HG02571 (cell line): ENCODE measurements around the gene CD7.

Source experiments
- ATAC-seq: cut with Tn5 transposase; IDR thresholded peaks from one replicate; pipeline ENCODE4 v1.9.1; 2021; ENCODE audit warnings: mild to moderate bottlenecking, moderate library complexity; ENCODE audit not compliant: unreplicated experiment

CD7 gene

DNA sequence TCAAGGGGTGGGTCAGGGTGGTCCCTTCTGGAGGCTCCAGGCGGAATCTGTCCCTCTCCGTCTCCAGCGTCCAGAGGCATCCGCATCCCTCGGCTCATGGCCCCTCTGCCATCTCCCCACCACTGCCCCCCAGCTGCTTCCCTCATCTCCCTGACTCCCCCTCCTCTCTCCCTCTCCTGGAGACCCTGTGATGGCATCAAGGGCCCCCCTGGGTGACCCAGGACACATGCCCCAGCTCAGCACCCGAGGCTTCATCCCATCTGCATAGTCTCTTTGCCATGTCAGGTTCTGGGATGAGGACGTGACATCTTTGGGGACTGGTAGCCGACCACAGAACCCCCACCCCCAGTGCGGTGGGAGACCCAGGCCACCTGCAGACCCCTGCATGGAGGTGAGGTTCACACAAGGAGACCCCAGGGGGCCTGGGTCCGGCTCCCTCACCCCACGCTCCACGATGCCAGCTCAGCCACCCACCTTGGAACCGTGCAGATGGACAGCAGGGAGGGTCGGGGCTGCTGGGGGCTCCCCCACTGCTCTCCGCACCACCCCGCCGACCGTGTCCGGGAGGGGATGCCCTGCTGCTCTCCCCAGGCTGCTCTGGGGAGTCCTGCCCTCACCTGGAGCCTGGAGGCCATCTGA lies 12.4 kb upstream of the CD7 start:
- ATAC-seq: no peak

DNA sequence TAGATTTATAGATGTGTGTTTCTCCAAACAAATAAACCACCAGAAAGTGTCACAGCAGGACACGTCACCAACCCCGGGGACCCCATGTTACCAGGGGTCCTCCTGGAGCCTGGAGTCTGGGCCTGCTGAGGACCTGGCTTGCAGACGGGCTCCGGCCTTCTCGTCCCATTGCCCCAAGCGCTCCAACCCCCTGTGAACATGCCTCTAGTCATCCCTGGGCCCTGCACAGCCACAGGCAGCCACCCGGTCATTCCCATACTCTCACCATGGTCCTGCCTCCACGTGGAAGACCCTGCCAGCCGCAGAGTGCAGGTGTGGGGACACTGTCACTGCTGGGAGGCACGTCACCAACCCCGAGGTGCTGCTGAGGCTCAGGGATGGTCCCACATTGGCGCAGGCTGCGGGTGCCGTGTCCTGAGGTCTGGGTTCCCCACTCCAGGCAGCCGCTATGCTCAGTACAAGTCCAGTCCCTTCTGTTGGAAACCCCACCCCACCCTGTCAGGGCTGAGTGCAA lies 11.6 kb upstream of the CD7 start:
- no peak for ATAC-seq

DNA sequence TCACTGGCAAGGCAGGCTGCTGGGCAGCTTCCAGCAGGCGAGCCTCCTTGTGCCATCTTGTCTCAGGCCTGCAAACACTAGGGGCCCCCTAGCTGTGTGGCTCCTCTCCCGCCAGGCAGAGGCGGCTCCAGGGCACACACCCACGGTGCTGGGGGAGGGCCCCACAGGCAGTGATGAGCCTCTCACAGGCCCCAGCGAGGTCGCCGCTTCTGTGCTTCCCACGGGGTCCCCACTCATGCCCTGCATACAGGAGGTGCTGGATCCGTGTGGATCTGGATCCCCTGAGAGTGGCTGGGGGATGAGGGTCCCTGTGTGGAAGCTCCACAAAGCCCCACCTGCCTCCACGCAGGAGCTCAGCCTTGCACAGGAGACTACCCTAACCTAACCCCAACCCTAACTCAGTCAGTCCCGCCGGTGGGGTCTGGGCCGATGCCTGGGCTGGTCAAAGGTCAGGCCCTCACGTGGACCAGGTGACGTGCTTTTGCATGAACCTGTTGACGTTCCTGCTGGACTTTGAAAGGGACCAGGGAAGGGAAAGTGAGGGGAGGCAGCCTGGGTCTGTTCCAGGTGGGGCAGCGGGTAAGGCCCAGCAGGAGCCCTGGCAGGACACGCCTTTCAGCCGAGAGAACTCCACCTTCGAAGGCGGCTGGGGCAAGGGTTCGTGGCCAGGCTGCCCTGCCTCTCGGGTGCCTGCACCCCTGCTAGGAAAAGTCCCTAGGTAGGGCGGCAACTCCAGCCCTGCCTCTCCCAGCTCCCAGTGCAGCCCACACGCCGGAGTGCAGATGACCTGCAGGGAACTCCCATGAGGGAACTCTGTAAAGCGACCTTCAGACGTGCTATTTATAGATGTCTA lies 11.0 kb upstream of the CD7 start:
- no peak for ATAC-seq

DNA sequence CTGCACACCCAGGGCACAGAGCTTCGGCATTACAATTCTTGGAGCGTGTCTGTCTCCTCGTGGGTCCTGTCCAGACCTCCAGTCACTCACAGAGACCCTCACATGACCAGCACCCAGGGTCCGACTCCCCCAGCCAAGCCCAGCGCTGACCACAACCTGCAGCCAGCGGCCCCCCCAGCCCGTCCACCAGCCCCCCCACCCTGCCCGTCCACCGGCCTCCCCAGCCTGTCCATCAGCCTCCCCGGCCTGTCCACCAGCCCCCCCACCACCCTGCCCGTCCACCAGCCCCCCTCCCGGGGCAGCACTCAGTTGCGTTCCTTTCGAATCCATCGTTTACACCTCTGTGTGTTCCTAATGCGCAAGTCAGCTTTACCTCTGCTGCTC lies 10.3 kb upstream of the CD7 start:
- ATAC-seq: no peak

DNA sequence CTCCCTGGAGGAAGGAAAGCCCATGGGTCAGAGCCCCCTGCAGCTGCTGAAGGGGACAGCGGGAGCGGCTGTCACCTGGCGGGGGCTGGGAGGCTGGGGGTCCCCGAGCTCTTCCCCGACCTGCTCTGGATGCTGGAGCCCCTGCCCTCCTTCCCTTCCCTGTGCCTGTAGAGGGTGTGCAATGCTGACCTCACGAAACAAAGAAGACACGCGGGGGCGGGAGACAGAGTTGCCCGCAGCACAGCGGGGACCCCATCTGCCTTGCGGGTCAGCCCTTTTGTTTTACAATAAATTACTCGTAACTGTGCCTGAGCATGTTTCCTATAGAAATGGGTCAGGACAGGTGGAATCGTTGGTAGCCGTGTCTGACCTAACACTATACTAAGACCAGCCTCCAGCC lies 9.9 kb upstream of the CD7 start:
- ATAC-seq: no peak

DNA sequence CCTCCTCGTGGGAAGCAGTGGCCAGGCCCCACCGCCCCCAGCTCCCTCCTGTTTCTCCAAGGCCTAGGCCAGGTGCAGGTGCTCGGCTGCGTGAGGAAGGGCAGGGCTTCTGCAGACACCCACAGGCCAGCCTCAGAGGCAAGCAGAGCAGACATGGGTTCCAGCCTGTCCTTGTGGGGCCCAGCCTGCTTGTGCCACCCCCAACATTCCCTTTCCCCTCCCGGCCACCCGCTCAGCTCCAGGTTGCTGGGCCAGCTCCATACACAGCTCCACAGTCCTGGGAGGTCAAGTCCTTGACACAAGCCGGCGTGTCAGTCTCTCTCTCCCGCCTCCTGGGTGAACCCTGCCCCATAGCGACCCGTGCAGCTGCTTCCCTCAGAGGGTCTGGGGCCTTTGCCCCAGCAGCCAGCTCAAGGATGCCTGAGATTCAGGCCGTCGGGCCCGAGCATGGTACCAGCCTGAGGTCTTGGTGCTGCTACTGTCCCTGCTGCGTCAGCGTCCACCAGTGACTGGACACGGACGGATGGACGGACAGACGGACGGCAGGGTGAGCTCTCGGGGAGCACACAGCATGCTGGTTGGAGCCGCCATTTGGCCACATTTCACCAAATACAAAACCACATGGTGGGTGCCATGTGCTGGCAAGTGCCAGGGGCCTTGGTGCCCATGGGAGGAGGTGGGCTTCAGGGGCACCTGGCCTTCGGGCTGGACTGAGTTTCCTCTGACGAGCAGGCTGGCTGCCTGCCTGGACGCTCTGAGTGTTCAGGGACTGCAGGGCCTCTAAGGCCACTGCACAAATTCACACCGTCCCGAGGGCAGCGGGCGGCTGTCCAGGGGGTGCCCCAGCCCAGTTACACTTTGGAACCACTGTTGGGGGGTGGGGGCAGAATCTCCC lies 8.1 kb upstream of the CD7 start:
- ATAC-seq: no peak

DNA sequence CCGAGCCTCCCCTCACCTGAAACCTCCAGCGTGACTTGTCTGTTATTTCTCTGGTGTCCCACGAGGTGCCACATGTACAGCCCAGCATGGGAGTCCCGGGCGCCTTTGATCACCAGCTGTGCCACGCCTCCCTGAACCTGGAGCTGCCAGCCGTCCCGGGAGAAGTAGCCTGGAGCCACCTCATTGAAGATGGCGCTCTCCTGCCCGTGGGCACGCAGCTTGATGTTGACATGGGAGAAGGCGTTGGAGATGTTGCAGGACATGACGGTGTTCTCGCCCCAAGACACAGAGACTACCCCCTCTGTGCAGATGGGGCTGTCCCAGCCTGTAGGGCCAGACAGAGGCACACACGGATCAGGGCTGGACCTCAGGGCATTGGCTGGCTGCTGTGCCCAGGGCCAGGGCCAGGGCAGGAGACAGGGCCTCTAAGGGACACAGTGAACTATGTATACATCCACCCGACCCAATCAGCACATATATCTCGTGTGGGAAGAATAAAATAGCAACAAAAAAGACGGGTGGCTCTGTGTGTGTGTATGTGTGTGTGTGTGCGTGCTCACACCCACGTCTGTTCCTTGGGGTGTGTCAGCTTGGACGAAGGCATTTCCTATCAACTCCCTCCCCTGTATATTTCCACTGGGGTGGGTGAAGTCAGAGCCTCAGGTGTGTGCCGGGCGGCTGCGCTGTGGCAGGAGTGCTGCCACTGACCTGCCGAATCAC lies 7.3 kb upstream of the CD7 start:
- no peak for ATAC-seq

DNA sequence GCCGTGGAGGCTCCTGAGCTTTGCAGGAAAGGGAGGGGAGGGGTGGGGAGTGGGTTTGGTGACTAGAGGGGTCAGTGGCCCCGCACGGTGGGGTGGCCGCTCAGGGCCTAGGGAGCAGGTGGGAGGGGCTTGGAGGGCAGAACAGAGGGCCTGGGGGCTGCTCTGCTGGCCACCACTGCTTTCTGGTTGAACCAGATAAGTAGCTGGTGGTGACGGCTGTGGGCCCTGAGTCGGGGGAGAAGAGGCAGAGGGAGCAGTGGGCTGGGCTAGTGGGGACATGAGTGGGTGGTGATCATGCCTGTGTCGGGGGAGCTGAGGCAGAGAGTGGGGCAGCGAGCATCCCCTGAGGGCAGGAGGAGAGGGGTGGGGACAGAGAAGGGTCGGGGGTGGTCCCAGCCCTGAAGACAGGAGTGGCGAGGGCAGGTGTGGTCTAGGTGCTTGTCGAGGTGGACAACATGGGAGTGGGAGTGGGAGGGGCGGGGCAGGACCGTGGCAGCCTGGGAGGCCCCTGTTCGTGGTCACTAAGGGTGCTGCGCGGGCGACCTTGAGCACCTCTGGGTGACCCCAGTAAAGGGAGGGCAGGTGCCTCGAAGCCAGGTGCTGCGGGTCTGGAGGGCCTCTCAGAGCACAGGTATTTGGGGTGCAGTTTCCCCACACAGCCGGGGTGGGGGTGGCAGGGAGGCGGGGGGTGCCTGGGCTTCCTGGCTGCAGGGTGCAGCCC lies 6.3 kb upstream of the CD7 start:
- no peak for ATAC-seq

DNA sequence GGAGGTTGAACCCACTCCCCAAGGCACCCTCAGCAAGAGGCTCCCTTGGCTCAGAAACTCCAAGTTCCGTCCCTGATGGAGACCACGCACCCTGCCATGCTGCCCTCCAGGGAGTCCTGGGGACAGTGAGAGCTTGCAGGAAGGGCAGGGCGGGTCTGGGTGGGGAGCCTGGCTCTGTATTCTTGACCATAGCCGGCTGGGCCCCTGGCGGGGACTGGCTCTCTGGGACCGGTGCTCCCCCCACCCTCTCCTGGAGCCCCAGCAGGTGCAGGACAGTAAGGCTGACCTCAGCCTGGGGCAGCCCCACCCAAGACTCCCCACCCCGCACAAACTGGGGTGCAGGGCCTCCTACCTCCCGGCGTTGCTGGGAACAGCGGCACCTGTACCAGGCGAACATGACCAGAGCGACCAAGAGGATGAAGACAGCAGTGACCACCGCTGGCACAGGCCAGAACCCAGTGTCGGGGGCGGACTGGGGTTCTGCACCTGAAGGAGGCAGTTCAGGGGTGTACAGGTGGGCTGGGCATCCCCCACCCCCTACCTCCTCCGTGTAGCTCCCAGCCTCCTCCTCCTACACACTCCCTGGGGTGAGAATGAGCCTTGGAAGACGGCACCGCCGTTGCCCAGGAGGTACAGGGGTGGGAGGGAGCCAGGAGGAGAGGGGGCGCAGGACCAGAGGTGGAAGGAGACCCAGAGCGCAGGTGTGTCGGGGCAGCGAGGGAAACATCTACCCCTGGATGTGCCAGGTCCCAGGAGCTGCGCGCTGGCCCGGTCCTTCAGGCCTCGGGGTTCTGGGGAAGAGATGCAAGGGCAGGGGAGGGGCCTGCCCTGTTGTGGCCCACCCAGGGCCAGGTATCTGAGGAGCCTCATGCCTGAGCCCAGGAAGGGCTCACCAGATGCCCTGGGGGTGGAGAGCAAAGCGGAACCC lies 5.4 kb upstream of the CD7 start:
- ATAC-seq: no peak

DNA sequence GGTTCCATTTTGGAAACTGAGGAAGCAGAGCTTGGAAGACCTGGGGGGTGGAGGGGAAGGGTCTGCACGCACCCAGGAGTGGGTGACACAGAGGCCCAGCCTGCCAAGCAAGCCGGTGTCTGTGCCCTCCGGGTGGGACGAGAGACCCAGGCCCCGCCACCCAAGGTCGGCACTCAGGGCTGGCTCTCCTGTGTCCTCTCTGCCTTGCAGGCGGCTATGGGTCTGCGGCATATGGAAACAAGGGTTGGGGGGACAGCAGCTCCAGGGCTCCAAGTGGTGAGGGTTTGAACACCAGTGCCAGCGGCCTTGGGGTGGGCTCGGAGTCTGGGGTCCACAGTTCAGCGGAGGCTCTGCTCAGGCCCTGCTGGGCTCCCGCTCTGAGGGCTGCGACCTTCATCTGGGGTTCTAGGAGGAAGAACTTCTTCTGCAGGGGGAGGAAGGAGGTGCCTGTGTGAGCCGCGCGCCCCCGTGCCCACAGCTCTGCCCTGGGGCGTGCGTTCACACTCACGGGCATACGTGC lies 4.6 kb upstream of the CD7 start:
- ATAC-seq: no peak

DNA sequence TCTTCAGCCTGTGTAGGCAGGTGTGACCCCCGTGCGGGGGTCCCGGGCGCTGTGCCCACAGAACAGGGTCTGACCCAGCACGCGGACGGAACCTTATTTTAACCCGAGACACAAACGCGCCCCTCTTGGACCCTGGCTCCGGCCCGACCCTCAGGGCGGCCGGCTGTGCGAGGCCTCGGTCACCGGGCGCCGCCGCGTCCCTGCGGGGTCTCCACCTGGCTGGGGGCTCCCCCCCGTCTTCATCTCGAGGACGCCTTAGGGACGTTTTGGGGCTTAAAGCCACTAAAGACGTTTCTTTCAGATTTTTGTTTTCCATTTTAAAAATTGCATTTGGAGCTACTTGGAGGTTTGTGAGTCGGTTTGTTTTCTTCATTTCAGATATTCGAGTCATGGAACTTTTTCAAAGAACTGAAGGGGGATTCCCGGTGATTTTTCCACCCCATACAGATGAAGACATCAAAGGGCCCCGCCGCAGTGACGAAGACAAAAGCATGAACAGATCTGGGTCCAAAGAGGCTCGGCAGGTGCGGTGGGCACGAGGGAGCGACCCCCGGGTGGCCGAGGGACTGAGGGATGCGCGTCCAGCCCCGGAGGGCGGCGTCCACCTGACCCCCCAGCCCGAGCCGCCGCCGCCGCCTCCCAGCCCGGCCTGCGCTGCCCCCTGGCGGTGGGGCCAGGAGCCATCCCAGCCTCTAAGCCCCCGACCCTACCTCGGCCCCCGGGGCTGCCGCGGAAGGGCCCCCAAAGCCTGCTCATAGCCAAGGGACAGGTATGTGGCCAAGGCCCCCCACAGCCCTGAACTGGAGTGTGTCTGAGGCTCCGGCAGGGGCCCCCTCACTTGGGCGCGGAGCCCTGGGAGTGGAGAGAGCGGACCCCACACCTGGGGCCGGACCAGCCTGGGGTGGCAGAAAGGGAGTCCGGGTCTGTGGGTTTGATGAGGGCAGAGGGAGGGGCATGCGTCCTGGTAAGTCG lies 3.8 kb upstream of the CD7 start:
- ATAC-seq: no peak

DNA sequence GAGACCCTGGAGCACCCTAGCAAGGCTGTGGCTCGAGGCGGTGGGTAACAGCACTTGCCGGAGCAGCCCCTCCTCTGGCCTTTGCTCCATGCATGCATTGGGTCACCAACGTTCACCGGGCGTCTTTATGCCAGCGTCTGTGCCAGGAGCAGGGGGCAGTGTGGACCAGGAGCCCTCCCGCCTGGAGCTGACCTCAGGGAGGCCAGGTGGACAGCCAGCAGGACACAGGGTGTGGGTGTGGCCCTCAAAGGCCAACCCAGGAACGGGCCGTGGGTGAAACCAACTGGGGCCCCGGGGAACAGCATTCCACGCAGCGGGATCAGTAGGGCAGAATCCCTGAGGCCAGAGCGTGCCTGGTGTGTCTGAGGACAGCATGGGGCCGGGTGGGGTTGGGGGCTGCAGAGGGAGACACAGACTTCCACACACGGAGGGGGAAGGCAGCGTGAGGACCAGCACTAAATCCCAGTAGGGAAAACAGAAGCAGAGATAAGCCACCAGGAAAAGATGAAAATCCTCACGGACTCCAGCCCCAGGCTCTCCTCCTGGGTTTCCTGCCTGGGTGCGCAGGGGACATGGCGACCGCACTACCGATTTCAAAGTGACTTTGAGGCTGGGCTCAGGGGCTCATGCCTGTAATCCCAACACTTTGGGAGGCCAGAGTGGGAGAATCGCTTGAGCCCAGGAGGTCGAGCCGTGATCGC lies 2.9 kb upstream of the CD7 start:
- ATAC-seq: no peak

DNA sequence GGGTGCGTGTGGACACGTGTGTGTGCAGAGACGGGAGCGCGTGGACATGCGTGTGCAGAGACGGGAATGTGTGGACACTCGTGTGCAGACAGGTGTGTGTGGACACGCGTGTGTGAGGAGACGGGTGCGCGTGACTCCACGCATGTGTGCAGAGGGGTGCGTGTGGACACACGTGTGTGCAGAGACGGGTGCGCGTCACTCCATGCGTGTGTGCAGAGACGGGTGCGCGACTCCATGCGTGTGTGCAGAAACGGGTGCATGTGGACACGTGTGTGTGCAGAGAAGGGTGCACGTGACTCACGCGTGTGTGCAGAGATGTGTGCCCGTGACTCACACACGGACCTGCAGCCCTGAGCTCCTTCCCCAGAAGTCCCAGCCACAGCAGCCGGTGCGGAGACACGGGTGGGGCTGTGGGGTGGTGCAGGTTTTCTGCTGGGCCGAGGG lies 2.2 kb upstream of the CD7 start:
- ATAC-seq: no peak

DNA sequence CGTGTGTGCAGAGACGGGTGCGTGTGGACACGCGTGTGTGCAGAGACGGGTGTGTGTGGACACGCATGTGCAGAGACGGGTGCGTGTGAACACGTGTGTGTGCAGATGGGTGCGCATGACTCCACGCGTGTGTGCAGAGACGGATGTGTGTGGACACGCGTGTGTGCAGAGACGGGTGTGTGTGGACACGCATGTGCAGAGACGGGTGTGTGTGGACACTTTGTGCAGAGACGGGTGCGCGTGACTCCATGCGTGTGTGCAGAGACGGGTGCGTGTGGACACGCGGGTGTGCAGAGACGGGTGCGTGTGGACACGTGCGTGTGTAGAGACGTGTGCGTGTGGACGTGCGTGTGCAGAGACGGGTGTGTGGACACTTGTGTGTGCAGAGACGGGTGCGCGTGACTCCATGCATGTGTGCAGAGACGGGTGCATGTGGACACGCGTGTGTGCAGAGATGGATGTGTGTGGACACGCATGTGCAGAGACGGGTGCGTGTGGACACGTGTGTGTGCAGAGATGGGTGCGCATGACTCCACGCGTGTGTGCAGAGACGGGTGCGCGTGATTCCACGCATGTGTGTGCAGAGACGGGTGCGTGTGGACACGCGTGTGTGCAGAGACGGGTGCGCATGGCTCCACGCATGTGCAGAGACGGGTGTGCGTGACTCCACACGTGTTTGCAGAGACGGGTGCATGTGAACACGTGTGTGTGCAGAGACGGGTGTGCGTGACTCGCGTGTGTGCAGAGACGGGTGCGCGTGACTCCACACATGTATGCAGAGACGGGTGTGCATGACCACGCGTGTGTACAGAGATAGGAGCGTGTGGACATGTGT lies 1.6 kb upstream of the CD7 start:
- ATAC-seq: no peak

DNA sequence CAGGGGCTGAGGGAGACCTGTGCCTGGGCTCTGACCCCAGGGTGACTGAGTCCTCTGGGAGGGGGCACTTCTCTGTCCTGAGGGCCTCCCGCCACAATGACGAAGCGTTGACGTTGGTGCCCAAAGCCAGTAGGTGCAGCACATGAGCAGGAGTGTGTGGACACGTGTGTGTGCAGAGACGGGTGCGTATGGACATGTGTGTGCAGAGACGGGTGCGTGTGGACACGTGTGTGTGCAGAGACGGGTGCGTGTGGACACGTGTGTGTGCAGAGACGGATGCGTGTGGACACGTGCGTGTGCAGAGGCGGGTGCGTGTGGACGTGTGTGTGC lies 726 bp upstream of the CD7 start:
- no peak for ATAC-seq

DNA sequence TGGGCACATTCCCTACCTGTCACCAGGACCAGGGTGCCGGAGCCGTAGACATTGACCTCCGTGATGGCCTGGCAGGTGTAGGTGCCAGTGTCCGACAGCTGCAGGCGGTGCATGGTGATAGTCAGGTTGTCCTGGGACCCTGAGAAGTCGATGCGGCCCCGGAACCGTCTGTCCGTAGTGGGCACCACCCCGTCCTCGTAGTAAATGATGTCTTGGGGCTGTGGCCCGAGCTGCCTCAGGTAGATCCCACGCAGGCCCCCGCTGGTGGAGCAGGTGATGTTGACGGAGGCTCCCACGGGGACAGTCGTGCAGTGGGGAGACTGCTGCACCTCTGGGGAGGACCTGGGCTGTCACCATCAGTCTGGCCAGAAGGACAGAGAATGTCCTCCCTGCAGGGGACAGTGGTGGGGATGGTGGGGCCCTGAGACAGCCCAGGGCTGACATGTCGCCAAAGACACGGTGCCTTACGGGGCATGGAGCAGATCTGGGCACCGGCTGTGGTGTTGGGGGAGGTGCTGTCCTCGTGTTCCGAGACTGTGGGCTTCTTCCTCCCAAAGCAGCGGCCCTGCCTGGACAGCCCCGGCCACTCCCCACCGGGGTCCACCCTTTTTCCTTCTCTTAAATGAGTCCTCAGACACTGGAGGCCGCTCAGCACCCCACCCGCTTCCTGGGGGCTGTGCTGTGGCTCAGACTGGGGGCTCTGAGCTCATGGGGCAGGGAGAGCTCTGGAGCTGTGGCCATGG lies 586 bp downstream of the CD7 start:
- no peak for ATAC-seq
